SK-N-SH (cell line): ENCODE measurements around the gene TEX264. TPM values are rescaled to one million over a fixed set of nuclear protein-coding genes. Genes with fewer than 3 reads are reported as not detected.

Experiments
- CTCF ChIA-PET: fragments of 300-600, 350-600 bp; formaldehyde crosslinking; extraction: SDS; loops from one replicate; lab custom pipeline; 2021; lab: Yijun Ruan, JAX
- POLR2A ChIA-PET: fragments of 350-600 bp; sonication (Branson Sonifier 250); formaldehyde crosslinking; extraction: SDS; loops from one replicate; lab custom pipeline; 2020; ENCODE audit warnings: antibody characterized with exemption, inconsistent platforms; lab: Yijun Ruan, JAX
- DNase-seq: peaks from one replicate; pipeline ENCODE4 v3.0.0; 2012
- H2AFZ ChIP-seq: fragments of 200-600 bp; sonication (generic); 2 replicates; pipeline ENCODE4 v1.8.1; 2016; ENCODE audit warnings: antibody characterized with exemption, mild to moderate bottlenecking, low read depth
- H3F3A ChIP-seq: fragments of 200-600 bp; sonication (generic); replicated peaks from 2 replicates; pipeline ENCODE3; 2016; ENCODE audit warnings: antibody characterized with exemption, mild to moderate bottlenecking; ENCODE audit not compliant: insufficient read depth
- H3K27ac ChIP-seq, 2 experiments: fragments of 200-500 bp in 1 of 2; fragments of 200-600 bp in 1 of 2; sonication (Bioruptor generic) in 1 of 2; sonication (generic), shearing (Covaris generic) in 1 of 2; 2 replicates each; pipeline versions ENCODE4 v1.5.1 to v1.6.1; 2014 to 2016; ENCODE audit warnings: low read depth in 2 of 2, inconsistent platforms in 1 of 2, low read length in 1 of 2, mild to moderate bottlenecking in 1 of 2, mixed read lengths in 1 of 2
- H3K27me3 ChIP-seq: fragments of 200-600 bp; sonication (generic), shearing (Covaris generic); 2 replicates; pipeline ENCODE4 v1.6.1; 2016; ENCODE audit warnings: mixed run types; ENCODE audit not compliant: insufficient read depth
- H3K36me3 ChIP-seq, 2 experiments: fragments of 200-500 bp in 1 of 2; fragments of 200-600 bp in 1 of 2; sonication (Bioruptor generic) in 1 of 2; sonication (generic) in 1 of 2; replicated peaks in 1 of 2; 2 replicates each; pipeline versions ENCODE3 to v1.5.1; 2014 to 2016; ENCODE audit warnings: low read length in 1 of 2, mild to moderate bottlenecking in 1 of 2; ENCODE audit not compliant: insufficient read depth in 2 of 2, control insufficient read depth in 1 of 2
- H3K4me1 ChIP-seq, 2 experiments: fragments of 200-500 bp in 1 of 2; fragments of 200-600 bp in 1 of 2; sonication (Bioruptor generic) in 1 of 2; sonication (generic), shearing (Covaris generic) in 1 of 2; 2 replicates each; pipeline versions ENCODE4 v1.5.1 to v1.6.1; 2014 to 2016; ENCODE audit warnings: low read depth in 1 of 2, low read length in 1 of 2, mixed run types in 1 of 2; ENCODE audit not compliant: insufficient read depth in 2 of 2, control insufficient read depth in 1 of 2
- H3K4me2 ChIP-seq: fragments of 200-600 bp; sonication (generic), shearing (Covaris generic); 2 replicates; pipeline ENCODE4 v1.6.1; 2017; ENCODE audit warnings: mixed run types
- H3K4me3 ChIP-seq, 2 experiments: fragments of 200-500 bp in 1 of 2; fragments of 200-600 bp in 1 of 2; sonication (Bioruptor generic) in 1 of 2; sonication (generic), shearing (Covaris generic) in 1 of 2; 2 replicates each; pipeline versions ENCODE4 v1.5.1 to v1.8.1; 2014 to 2016; ENCODE audit warnings: low read depth in 2 of 2, inconsistent platforms in 1 of 2, low read length in 1 of 2, mild to moderate bottlenecking in 1 of 2, mixed read lengths in 1 of 2, moderate library complexity in 1 of 2
- H3K79me2 ChIP-seq: fragments of 200-600 bp; sonication (generic); 2 replicates; pipeline ENCODE4 v1.8.1; 2017; ENCODE audit warnings: mild to moderate bottlenecking; ENCODE audit not compliant: insufficient read depth
- H3K9ac ChIP-seq: fragments of 200-600 bp; sonication (generic); 2 replicates; pipeline ENCODE4 v1.6.1; 2017; ENCODE audit warnings: mixed run types
- H3K9me2 ChIP-seq: fragments of 200-600 bp; sonication (generic); 2 replicates; pipeline ENCODE4 v1.6.1; 2017; ENCODE audit warnings: mixed run types
- H3K9me3 ChIP-seq: fragments of 200-600 bp; sonication (generic); 2 replicates; pipeline ENCODE4 v1.6.1; 2017; ENCODE audit warnings: mixed run types, mild to moderate bottlenecking, moderate library complexity
- H4K20me1 ChIP-seq: fragments of 200-600 bp; sonication (generic); 2 replicates; pipeline ENCODE4 v1.6.1; 2017; ENCODE audit warnings: mild to moderate bottlenecking, mixed run types; ENCODE audit not compliant: insufficient read depth
- EP300 ChIP-seq, 2 experiments: IDR thresholded peaks; 2 replicates each; pipeline versions ENCODE4 v1.4.0 to v1.6.1; 2012; ENCODE audit warnings: borderline replicate concordance in 1 of 2, low read depth in 1 of 2, low read length in 1 of 2
- EZH2phosphoT487 ChIP-seq: fragments of 200-600 bp; sonication (generic); IDR thresholded peaks from 2 replicates; pipeline ENCODE4 v1.6.1; 2017; ENCODE audit warnings: low read depth, mixed run types, mild to moderate bottlenecking, antibody characterized with exemption, moderate library complexity, borderline replicate concordance
- FOXM1 ChIP-seq: IDR thresholded peaks from 2 replicates; pipeline ENCODE4 v1.4.0; 2012; ENCODE audit warnings: low read depth, mild to moderate bottlenecking
- JUND ChIP-seq: IDR thresholded peaks from 2 replicates; pipeline ENCODE4 v1.4.0; 2012
- NFIC ChIP-seq: IDR thresholded peaks from 2 replicates; pipeline ENCODE4 v1.4.0; 2012; ENCODE audit warnings: borderline replicate concordance
- RAD21 ChIP-seq: IDR thresholded peaks from 2 replicates; pipeline ENCODE4 v1.6.1; 2012; ENCODE audit warnings: mild to moderate bottlenecking, low read length
- RXRA ChIP-seq: IDR thresholded peaks from 2 replicates; pipeline ENCODE4 v1.4.0; 2012; ENCODE audit warnings: low read depth, mild to moderate bottlenecking, borderline replicate concordance
- TAF1 ChIP-seq: IDR thresholded peaks from 2 replicates; pipeline ENCODE4 v1.6.1; 2012; ENCODE audit warnings: low read depth, mild to moderate bottlenecking, low read length, moderate library complexity, borderline replicate concordance
- WGBS: methylation state at CpG from one replicate; pipeline ENCODE4 v1.1.6; 2017; ENCODE audit warnings: low lambda C conversion rate; 5-methylcytosine and 5-hydroxymethylcytosine counted together
- polyA plus RNA-seq, 3 experiments: library from polyadenylated mRNA; depleted of rRNA; stranded (reverse); fragments of >200 nt; gene quantifications; 2 replicates each; pipeline ENCODE4 v1.2.3, GENCODE V29; 2012
- TF ChIP-seq, protein P1 (sequence below): IDR thresholded peaks from 2 replicates; pipeline ENCODE4 v1.4.0; 2012; ENCODE audit warnings: low read depth, borderline replicate concordance
- TF ChIP-seq, protein P2 (sequence below): IDR thresholded peaks from 2 replicates; pipeline ENCODE4 v1.4.0; 2012; ENCODE audit warnings: low read depth, borderline replicate concordance
- TF ChIP-seq, protein P3 (sequence below): fragments of 150-350 bp; IDR thresholded peaks from 2 replicates; pipeline ENCODE4 v1.6.1; 2017; ENCODE audit warnings: antibody characterized with exemption, low read length, low read depth, borderline replicate concordance
- TF ChIP-seq, protein P4 (sequence below): IDR thresholded peaks from 2 replicates; pipeline ENCODE4 v1.6.1; 2012; ENCODE audit warnings: mild to moderate bottlenecking, low read depth, low read length, moderate library complexity

Gene TEX264
- polyA plus RNA-seq, 1 of the 3 experiments (the other 2 are of a cell fraction): 82.1 TPM

DNA sequence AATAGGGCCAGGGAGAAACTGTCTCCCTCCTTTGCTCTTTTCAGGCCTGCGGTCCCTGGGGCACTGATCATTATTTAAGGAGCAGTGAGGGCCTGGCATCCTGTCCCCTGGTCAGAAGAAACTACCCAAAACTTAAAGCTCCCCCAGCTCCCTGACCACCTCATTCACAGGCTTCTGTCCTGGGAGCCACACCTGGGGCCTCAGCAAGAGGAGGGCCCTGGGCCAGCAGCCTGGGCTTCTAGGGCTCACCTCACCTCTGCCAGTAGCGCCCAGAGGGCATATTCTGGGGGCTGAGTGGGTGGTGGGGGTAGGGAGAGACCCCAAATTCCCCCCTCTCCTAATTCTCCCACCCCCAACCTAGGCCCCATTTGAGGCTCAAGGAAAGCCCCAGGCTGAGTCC lies 31.1 kb downstream of the TEX264 start:
- Histone ChIP-seq H3K9ac (no peak overlapping the region), H3K27ac (no peak overlapping the region), H3K4me2 (no peak overlapping the region), H3K36me3 (peaks cover 0 to 32% of the 10 kb centered on the region in 2 experiments), H3F3A (no peaks in the 10 kb centered on the region), H3K9me3 (no peaks in the 10 kb centered on the region), H4K20me1 (peaks cover 44% of the 10 kb centered on the region), H2AFZ (no peak overlapping the region), H3K9me2 (no peaks in the 10 kb centered on the region), H3K4me3 (no peak overlapping the region), H3K4me1 (peaks cover 0 to 23% of the 10 kb centered on the region in 2 experiments; a peak in 1 of 4 replicates), H3K27me3 (no peaks in the 10 kb centered on the region), H3K79me2 (no peaks in the 10 kb centered on the region)
- ChIA-PET POLR2A (no interaction called here), CTCF (interaction anchor here (1.0 to 9.6 kb wide), 3 partner anchors 10 to 20 kb away, joined by 3 to 89 read pairs (median 27); no protein-coding TSS in a partner anchor)
- TF ChIP-seq FOXM1: no peak
- no peak for TF ChIP-seq NFIC
- TF ChIP-seq JUND: no peak
- TF ChIP-seq EP300 (IDR thresholded peaks at IDR 0.05; ENCODE audit: borderline replicate concordance in 1 of 2, low read depth in 1 of 2, low read length in 1 of 2): no peak
- TF ChIP-seq, protein P1, sequence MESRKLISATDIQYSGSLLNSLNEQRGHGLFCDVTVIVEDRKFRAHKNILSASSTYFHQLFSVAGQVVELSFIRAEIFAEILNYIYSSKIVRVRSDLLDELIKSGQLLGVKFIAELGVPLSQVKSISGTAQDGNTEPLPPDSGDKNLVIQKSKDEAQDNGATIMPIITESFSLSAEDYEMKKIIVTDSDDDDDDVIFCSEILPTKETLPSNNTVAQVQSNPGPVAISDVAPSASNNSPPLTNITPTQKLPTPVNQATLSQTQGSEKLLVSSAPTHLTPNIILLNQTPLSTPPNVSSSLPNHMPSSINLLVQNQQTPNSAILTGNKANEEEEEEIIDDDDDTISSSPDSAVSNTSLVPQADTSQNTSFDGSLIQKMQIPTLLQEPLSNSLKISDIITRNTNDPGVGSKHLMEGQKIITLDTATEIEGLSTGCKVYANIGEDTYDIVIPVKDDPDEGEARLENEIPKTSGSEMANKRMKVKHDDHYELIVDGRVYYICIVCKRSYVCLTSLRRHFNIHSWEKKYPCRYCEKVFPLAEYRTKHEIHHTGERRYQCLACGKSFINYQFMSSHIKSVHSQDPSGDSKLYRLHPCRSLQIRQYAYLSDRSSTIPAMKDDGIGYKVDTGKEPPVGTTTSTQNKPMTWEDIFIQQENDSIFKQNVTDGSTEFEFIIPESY: no peak
- no peak for TF ChIP-seq EZH2phosphoT487
- TF ChIP-seq, protein P2, sequence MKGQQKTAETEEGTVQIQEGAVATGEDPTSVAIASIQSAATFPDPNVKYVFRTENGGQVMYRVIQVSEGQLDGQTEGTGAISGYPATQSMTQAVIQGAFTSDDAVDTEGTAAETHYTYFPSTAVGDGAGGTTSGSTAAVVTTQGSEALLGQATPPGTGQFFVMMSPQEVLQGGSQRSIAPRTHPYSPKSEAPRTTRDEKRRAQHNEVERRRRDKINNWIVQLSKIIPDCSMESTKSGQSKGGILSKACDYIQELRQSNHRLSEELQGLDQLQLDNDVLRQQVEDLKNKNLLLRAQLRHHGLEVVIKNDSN: no peak
- no peak for TF ChIP-seq TAF1
- TF ChIP-seq, protein P3, sequence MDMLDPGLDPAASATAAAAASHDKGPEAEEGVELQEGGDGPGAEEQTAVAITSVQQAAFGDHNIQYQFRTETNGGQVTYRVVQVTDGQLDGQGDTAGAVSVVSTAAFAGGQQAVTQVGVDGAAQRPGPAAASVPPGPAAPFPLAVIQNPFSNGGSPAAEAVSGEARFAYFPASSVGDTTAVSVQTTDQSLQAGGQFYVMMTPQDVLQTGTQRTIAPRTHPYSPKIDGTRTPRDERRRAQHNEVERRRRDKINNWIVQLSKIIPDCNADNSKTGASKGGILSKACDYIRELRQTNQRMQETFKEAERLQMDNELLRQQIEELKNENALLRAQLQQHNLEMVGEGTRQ: no peak
- TF ChIP-seq RAD21: no peak
- TF ChIP-seq, protein P4, sequence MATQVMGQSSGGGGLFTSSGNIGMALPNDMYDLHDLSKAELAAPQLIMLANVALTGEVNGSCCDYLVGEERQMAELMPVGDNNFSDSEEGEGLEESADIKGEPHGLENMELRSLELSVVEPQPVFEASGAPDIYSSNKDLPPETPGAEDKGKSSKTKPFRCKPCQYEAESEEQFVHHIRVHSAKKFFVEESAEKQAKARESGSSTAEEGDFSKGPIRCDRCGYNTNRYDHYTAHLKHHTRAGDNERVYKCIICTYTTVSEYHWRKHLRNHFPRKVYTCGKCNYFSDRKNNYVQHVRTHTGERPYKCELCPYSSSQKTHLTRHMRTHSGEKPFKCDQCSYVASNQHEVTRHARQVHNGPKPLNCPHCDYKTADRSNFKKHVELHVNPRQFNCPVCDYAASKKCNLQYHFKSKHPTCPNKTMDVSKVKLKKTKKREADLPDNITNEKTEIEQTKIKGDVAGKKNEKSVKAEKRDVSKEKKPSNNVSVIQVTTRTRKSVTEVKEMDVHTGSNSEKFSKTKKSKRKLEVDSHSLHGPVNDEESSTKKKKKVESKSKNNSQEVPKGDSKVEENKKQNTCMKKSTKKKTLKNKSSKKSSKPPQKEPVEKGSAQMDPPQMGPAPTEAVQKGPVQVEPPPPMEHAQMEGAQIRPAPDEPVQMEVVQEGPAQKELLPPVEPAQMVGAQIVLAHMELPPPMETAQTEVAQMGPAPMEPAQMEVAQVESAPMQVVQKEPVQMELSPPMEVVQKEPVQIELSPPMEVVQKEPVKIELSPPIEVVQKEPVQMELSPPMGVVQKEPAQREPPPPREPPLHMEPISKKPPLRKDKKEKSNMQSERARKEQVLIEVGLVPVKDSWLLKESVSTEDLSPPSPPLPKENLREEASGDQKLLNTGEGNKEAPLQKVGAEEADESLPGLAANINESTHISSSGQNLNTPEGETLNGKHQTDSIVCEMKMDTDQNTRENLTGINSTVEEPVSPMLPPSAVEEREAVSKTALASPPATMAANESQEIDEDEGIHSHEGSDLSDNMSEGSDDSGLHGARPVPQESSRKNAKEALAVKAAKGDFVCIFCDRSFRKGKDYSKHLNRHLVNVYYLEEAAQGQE: no peak
- TF ChIP-seq RXRA: no peak
- no peak for DNase-seq
- WGBS: 86% methylated on average over 2 of the region's 2 CpGs
